Activated T-cell treated with anti-CD3 and anti-CD28 coated beads, Interleukin-2, amount 50 U/mL, for 1 hour (primary cell): ENCODE data around the gene MUC6.

Source experiments
- DNase-seq: peaks from one replicate; pipeline ENCODE4 v3.0.0-alpha.2; 2020

MUC6 gene

GRCh38 chr11:1034001-1034400 is 2.5 kb downstream of the MUC6 start:
- no peak for DNase-seq

GRCh38 chr11:1033016-1033798 is 3.3 kb downstream of the MUC6 start:
- DNase-seq: no peak

- no peak for DNase-seq
These were observed 4.1 kb downstream of the MUC6 start for GRCh38 chr11:1032310-1032891.

- DNase-seq: no peak
These were observed 5.2 kb downstream of the MUC6 start for GRCh38 chr11:1031121-1031899.

- DNase-seq: no peak
These were observed 6.0 kb downstream of the MUC6 start for GRCh38 chr11:1030556-1030955.

- DNase-seq: no peak
These were observed 6.4 kb downstream of the MUC6 start for GRCh38 chr11:1030086-1030485.

- no peak for DNase-seq
These were observed 6.9 kb downstream of the MUC6 start for GRCh38 chr11:1029654-1030053.

GRCh38 chr11:1029051-1029450 is 7.5 kb downstream of the MUC6 start:
- no peak for DNase-seq

- no peak for DNase-seq
These were observed 7.9 kb downstream of the MUC6 start for GRCh38 chr11:1028616-1029015.

- DNase-seq: no peak
These were observed 8.3 kb downstream of the MUC6 start for GRCh38 chr11:1028291-1028540.

- DNase-seq: no peak
These were observed 8.8 kb downstream of the MUC6 start for GRCh38 chr11:1027483-1028290.

- DNase-seq: no peak
These were observed 9.7 kb downstream of the MUC6 start for GRCh38 chr11:1026641-1027482.

- DNase-seq: no peak
These were observed 10.4 kb downstream of the MUC6 start for GRCh38 chr11:1026163-1026450.

GRCh38 chr11:1025410-1026162 is 10.9 kb downstream of the MUC6 start:
- DNase-seq: no peak

- DNase-seq: no peak
These were observed 11.7 kb downstream of the MUC6 start for GRCh38 chr11:1024597-1025409.

GRCh38 chr11:1023811-1024596 is 12.5 kb downstream of the MUC6 start:
- DNase-seq: no peak

- no peak for DNase-seq
These were observed 13.4 kb downstream of the MUC6 start for GRCh38 chr11:1022908-1023810.

GRCh38 chr11:1022411-1022810 is 14.1 kb downstream of the MUC6 start:
- no peak for DNase-seq
